Transverse colon (tissue), 4 donors: ENCODE results near the gene SUV39H1. TPM values are rescaled to one million over a fixed set of nuclear protein-coding genes. Genes with fewer than 3 reads are reported as not detected.
A peak's percentile ranks its signal among the peaks of the same experiment; 100 is the strongest.

Experiments
- DNase-seq: peaks from one replicate; pipeline ENCODE4 v3.0.0-alpha.2; 2019
- H3K27ac ChIP-seq, 4 donors: fragments of 200-600 bp; sonication (generic); 2 replicates each; pipeline ENCODE4 v1.5.1; 2016 to 2018; ENCODE audit warnings: inconsistent platforms in 4 of 4
- H3K27me3 ChIP-seq: fragments of 200-600 bp; sonication (generic); 2 replicates; pipeline ENCODE4 v1.5.1; 2017; ENCODE audit warnings: inconsistent platforms
- H3K36me3 ChIP-seq, 4 donors: fragments of 200-600 bp; sonication (generic); 2 replicates each; pipeline ENCODE4 v1.5.1; 2017 to 2019; ENCODE audit warnings: inconsistent platforms in 4 of 4
- H3K4me1 ChIP-seq, 4 donors: fragments of 200-600 bp; sonication (generic); 2 replicates each; pipeline ENCODE4 v1.5.1; 2017 to 2020; ENCODE audit warnings: inconsistent platforms in 4 of 4
- H3K4me3 ChIP-seq, 4 donors: fragments of 200-600 bp; sonication (generic); 1 replicate in 1 of 4; 2 replicates in 3 of 4; pipeline versions ENCODE4 v1.5.1 to v1.6.1; 2017 to 2019; ENCODE audit warnings: inconsistent platforms in 4 of 4
- H3K9me3 ChIP-seq, 2 donors: fragments of 200-600 bp; sonication (generic); 2 replicates each; pipeline ENCODE4 v1.5.1; 2017 to 2019; ENCODE audit warnings: inconsistent platforms in 2 of 2
- CTCF ChIP-seq, 5 experiments: fragments of 200-600 bp in 3 of 5; fragments of 450-650 bp in 2 of 5; sonication (generic) in 3 of 5; IDR thresholded peaks; 1 replicate in 2 of 5; 2 replicates in 3 of 5; pipeline ENCODE4 v1.5.1; 2016 to 2017; ENCODE audit warnings: antibody characterized with exemption in 5 of 5, inconsistent platforms in 3 of 5, mild to moderate bottlenecking in 2 of 5, moderate library complexity in 1 of 5
- EP300 ChIP-seq: sonication (generic); formaldehyde crosslinking; IDR thresholded peaks from one replicate; pipeline ENCODE4 v1.6.1; 2017; ENCODE audit warnings: antibody characterized with exemption, low read depth
- POLR2A ChIP-seq: fragments of 450-650 bp; IDR thresholded peaks from one replicate; pipeline ENCODE4 v1.6.1; 2016; ENCODE audit warnings: antibody characterized with exemption, mild to moderate bottlenecking, moderate library complexity
- POLR2AphosphoS5 ChIP-seq, 3 donors: sonication (generic); formaldehyde crosslinking; IDR thresholded peaks; one replicate each; pipeline ENCODE4 v1.6.1; 2016; ENCODE audit warnings: antibody characterized with exemption in 3 of 3
- WGBS, 2 donors: methylation state at CpG; one replicate each; pipeline ENCODE4 v1.1.5; 2018; ENCODE audit warnings: low coverage in 1 of 2; 5-methylcytosine and 5-hydroxymethylcytosine counted together
- in situ Hi-C, 4 donors: fragments of 200-750 bp; cut with MboI; loops; one replicate each; pipeline versions ENCODE4 v1.15.0 to v1.15.1; 2017; ENCODE audit warnings: low sequenced_read_pairs in 3 of 4, low pct_ligation_motif_present in 1 of 4, low pct_unique_long_range_greater_than_20kb in 1 of 4
- intact Hi-C: fragments of 100-400 bp; cut with DNase I; formaldehyde crosslinking; loops from one replicate; pipeline ENCODE4 v1.15.1; 2023; ENCODE audit warnings: low total_unique reads
- total RNA-seq, 4 donors: library from RNA; depleted of rRNA; stranded (reverse); fragments of >200 nt; gene quantifications; one replicate each; pipeline ENCODE4 v1.1.0, GENCODE V29; 2016

Gene SUV39H1
- total RNA-seq, 4 donors from 2014 or later: 1.00 to 5.3 (median 4.4) TPM

GRCh38 chrX:48715876-48716502, 19.5 kb downstream of the SUV39H1 start:
- H3K9me3 ChIP-seq: no peaks in the 10 kb centered on the region
- no peak for TF ChIP-seq POLR2A
- TF ChIP-seq POLR2AphosphoS5 (IDR thresholded peaks at IDR 0.05): no peak
- no peak for TF ChIP-seq EP300
- no peak for TF ChIP-seq CTCF (IDR thresholded peaks at IDR 0.05)
- intact Hi-C loops (no loop called here), in situ Hi-C loops (no loop called here)
- 65% methylated on average over 4 of the region's 4 CpGs; no CpG with 5 or more reads in 1 of the 2 donors for WGBS, 2 donors
- DNase-seq: no peak
- H3K27ac ChIP-seq: no peak overlapping the region
- no peak overlapping the region for H3K4me3 ChIP-seq
- H3K36me3 ChIP-seq: no peaks in the 10 kb centered on the region
- H3K4me1 ChIP-seq: peaks cover 0 to 4% (median 0%) of the 10 kb centered on the region in 4 donors
- H3K27me3 ChIP-seq: no peaks in the 10 kb centered on the region

- intact Hi-C loops: no loop called here
- no peak for TF ChIP-seq CTCF (IDR thresholded peaks at IDR 0.05)
- no peak for TF ChIP-seq POLR2AphosphoS5 (IDR thresholded peaks at IDR 0.05)
- no peak for TF ChIP-seq EP300
- no peak for TF ChIP-seq POLR2A
- Histone ChIP-seq H3K36me3 (no peaks in the 10 kb centered on the region), H3K4me3 (no peak overlapping the region), H3K9me3 (no peaks in the 10 kb centered on the region), H3K27ac (no peak overlapping the region), H3K27me3 (no peaks in the 10 kb centered on the region), H3K4me1 (no peaks in the 10 kb centered on the region)
- no peak for DNase-seq
- in situ Hi-C loops: no loop called here
- WGBS, 2 donors: 66% methylated on average over 2 of the region's 2 CpGs; no CpG with 5 or more reads in 1 of the 2 donors
Measured at GRCh38 chrX:48719958-48720357, 23.4 kb downstream of the SUV39H1 start.

- TF ChIP-seq POLR2A: no peak
- no peak for TF ChIP-seq EP300
- no peak for TF ChIP-seq CTCF (IDR thresholded peaks at IDR 0.05)
- TF ChIP-seq POLR2AphosphoS5 (IDR thresholded peaks at IDR 0.05): no peak
- H3K4me3 ChIP-seq: no peak overlapping the region
- no peaks in the 10 kb centered on the region for H3K27me3 ChIP-seq
- no peaks in the 10 kb centered on the region for H3K36me3 ChIP-seq
- 55 to 100% methylated on average over 1 to 4 of the region's 4 CpGs for WGBS, 2 donors
- intact Hi-C loops: no loop called here
- no peak overlapping the region for H3K27ac ChIP-seq
- in situ Hi-C loops: no loop called here
- no peak for DNase-seq
- H3K4me1 ChIP-seq: no peaks in the 10 kb centered on the region
- no peaks in the 10 kb centered on the region for H3K9me3 ChIP-seq
Measured at GRCh38 chrX:48720577-48721250, 24.2 kb downstream of the SUV39H1 start.

GRCh38 chrX:48721916-48722315, 25.4 kb downstream of the SUV39H1 start:
- in situ Hi-C loops (no loop called here), intact Hi-C loops (no loop called here)
- Histone ChIP-seq H3K36me3 (no peaks in the 10 kb centered on the region), H3K9me3 (no peaks in the 10 kb centered on the region), H3K4me1 (no peaks in the 10 kb centered on the region), H3K27ac (peak overlapping the region in 1 of 4 donors; percentile 16), H3K27me3 (no peaks in the 10 kb centered on the region), H3K4me3 (no peak overlapping the region)
- no peak for DNase-seq
- TF ChIP-seq POLR2A: no peak
- no peak for TF ChIP-seq POLR2AphosphoS5 (IDR thresholded peaks at IDR 0.05)
- no peak for TF ChIP-seq CTCF (IDR thresholded peaks at IDR 0.05)
- TF ChIP-seq EP300: no peak
